Ureter (tissue), 1 donor: ENCODE measurements around the gene DRC3. TPM values are rescaled to one million over a fixed set of nuclear protein-coding genes. Genes with fewer than 3 reads are reported as not detected.
"Not testable (repeated sequence)": the region's sequence is repeated elsewhere in the genome, so short reads cannot be mapped to it uniquely, and the experiment has no call there.

Experiments
- DNase-seq: peaks from one replicate; pipeline ENCODE4 v3.0.0-alpha.2; 2020; ENCODE audit warnings: low spot score
- total RNA-seq: library from RNA; stranded (reverse); gene quantifications from one replicate; pipeline ENCODE4 v1.2.4, GENCODE V29; 2023
- donor health status: DM: yes; HTN: yes; CAD: no.

The DRC3 gene
- total RNA-seq, 1 donor from 2014 or later = 2.0 TPM

GRCh38 chr17:17940441-17940911 is 32.2 kb upstream of the DRC3 start:
- no peak for DNase-seq

- no peak for DNase-seq
Observed at GRCh38 chr17:17941015-17941414, 31.6 kb upstream of the DRC3 start.

GRCh38 chr17:17942846-17943245 is 29.8 kb upstream of the DRC3 start:
- DNase-seq = no peak

GRCh38 chr17:17943281-17943984 is 29.2 kb upstream of the DRC3 start:
- no peak for DNase-seq

- DNase-seq = no peak
Observed at GRCh38 chr17:17944242-17944641, 28.4 kb upstream of the DRC3 start.

GRCh38 chr17:17944743-17945142 is 27.9 kb upstream of the DRC3 start:
- DNase-seq = no peak

GRCh38 chr17:17946093-17946492 is 26.6 kb upstream of the DRC3 start:
- DNase-seq = no peak

- DNase-seq = no peak
Observed at GRCh38 chr17:17947309-17947708, 25.4 kb upstream of the DRC3 start.

GRCh38 chr17:17947966-17948365 is 24.7 kb upstream of the DRC3 start:
- no peak for DNase-seq

GRCh38 chr17:17950347-17950746 is 22.3 kb upstream of the DRC3 start:
- no peak for DNase-seq

GRCh38 chr17:17950806-17951205 is 21.9 kb upstream of the DRC3 start:
- no peak for DNase-seq

- no peak for DNase-seq
Observed at GRCh38 chr17:17951524-17951923, 21.1 kb upstream of the DRC3 start.

- DNase-seq = no peak
Observed at GRCh38 chr17:17952691-17953090, 20.0 kb upstream of the DRC3 start.

GRCh38 chr17:17954079-17954478 is 18.6 kb upstream of the DRC3 start:
- DNase-seq = no peak

GRCh38 chr17:17955790-17956341 is 16.8 kb upstream of the DRC3 start:
- not testable (repeated sequence) for DNase-seq

- no peak for DNase-seq
Observed at GRCh38 chr17:17957584-17957916, 15.1 kb upstream of the DRC3 start.

- no peak for DNase-seq
Observed at GRCh38 chr17:17958982-17959381, 13.7 kb upstream of the DRC3 start.

- no peak for DNase-seq
Observed at GRCh38 chr17:17959520-17960361, 12.9 kb upstream of the DRC3 start.

GRCh38 chr17:17960500-17961030 is 12.1 kb upstream of the DRC3 start:
- no peak for DNase-seq

GRCh38 chr17:17963066-17963465 is 9.6 kb upstream of the DRC3 start:
- no peak for DNase-seq

- no peak for DNase-seq
Observed at GRCh38 chr17:17963694-17964436, 8.8 kb upstream of the DRC3 start.

GRCh38 chr17:17964710-17965109 is 8.0 kb upstream of the DRC3 start:
- no peak for DNase-seq
